Measurements from ENCODE around the gene RNMT.
"Not testable (repeated sequence)": the region's sequence is repeated elsewhere in the genome, so short reads cannot be mapped to it uniquely, and the experiment has no call there.

RNMT gene

GRCh38 chr18:13713455-13714055 lies 12.9 kb upstream of the RNMT start:
- TF ChIP-seq GATA1 (IDR thresholded peaks at IDR 0.05; ENCODE audit: low read depth, low read length): no peak
- no peak for TF ChIP-seq POLR2A (IDR thresholded peaks at IDR 0.05; ENCODE audit: low read length)
- no peak for DNase-seq

DNA sequence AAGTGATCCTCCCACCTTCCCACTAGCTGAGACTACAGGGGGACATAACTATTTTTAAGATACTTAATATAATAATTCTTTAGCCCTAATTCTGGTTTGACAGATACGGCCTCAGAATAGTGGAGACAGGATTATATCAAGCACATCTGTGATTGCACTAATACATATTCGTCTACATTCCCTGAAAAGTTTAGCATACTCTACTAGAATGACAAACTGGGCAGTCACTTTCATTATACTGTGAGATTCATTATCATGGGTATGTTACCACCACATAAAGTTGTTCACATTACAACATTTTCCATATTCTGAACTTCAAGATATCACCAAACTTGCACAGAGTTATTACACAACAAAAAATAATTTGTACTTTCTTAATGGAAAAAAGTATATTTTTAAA lies 11.1 kb upstream of the RNMT start:
- no peak for TF ChIP-seq POLR2A (IDR thresholded peaks at IDR 0.05; ENCODE audit: low read length)
- no peak for TF ChIP-seq GATA1 (IDR thresholded peaks at IDR 0.05; ENCODE audit: low read depth, low read length)
- no peak for DNase-seq

GRCh38 chr18:13716916-13717315 lies 9.6 kb upstream of the RNMT start:
- DNase-seq: no peak

DNA sequence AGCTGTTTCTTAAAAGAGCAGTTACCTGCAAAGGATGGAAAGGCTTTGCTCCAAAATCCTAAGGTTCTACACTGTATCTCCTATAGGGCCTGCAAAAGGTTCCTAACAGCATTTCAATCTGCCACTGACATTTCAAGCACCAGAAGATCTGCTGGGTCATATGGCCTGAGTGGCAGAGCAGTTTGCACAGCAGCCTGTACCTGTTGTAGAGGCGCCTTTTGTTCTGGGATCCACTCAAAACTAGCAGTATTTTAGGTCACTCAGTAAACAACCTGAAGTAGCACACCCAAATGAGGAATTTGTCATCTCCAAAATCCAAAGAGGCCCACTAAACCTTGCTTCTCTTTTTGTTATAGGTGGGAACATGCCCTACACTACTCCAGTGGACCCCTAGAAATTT lies 6.3 kb upstream of the RNMT start:
- no peak for DNase-seq
- TF ChIP-seq POLR2A (IDR thresholded peaks at IDR 0.05; ENCODE audit: low read length) (no peak), GATA1 (IDR thresholded peaks at IDR 0.05; ENCODE audit: low read depth, low read length) (no peak)

More at GRCh38 chr18:13716916-13717315, 9.6 kb upstream of the RNMT start:
- TF ChIP-seq POLR2A (IDR thresholded peaks at IDR 0.05; ENCODE audit: low read length) (no peak), GATA1 (IDR thresholded peaks at IDR 0.05; ENCODE audit: low read depth, low read length) (no peak)

- no peak for DNase-seq
- TF ChIP-seq GATA1 (IDR thresholded peaks at IDR 0.05; ENCODE audit: low read depth, low read length) (no peak), POLR2A (IDR thresholded peaks at IDR 0.05; ENCODE audit: low read length) (no peak)
Measured at GRCh38 chr18:13720847-13721246, 5.6 kb upstream of the RNMT start.

GRCh38 chr18:13725566-13726231 lies 774 bp upstream of the RNMT start:
- DNase-seq: peak in 1 of 2 experiments; percentile 51
- TF ChIP-seq POLR2A (IDR thresholded peaks at IDR 0.05; ENCODE audit: low read length) (no peak), GATA1 (IDR thresholded peaks at IDR 0.05; ENCODE audit: low read depth, low read length) (no peak)

- TF ChIP-seq GATA1 (IDR thresholded peaks at IDR 0.05; ENCODE audit: low read depth, low read length): no peak
- TF ChIP-seq POLR2A (IDR thresholded peaks at IDR 0.05; ENCODE audit: low read length): no peak
- peak; percentile 83 to 89 for DNase-seq
Measured at GRCh38 chr18:13726972-13727331, 479 bp downstream of the RNMT start.

DNA sequence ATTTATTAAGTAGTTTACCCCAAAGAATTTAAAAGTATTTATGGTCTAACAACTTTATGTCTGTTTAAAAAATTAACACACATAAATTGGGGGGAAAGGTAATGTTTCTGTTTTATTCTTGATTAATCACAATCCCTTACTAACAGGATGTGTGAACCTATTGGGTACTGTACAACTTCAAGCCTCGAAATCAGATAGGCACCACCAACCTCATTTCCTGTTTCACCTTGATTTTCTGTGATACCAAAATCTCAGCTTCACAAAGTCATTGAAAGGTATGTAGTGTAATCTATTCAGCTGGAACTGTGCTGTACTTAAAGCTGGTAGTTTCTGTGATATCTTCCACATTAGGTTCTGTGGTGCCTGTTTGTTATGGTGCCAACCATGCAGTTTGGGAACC lies 4.0 kb downstream of the RNMT start:
- DNase-seq: no peak
- TF ChIP-seq GATA1 (IDR thresholded peaks at IDR 0.05; ENCODE audit: low read depth, low read length): no peak
- TF ChIP-seq POLR2A (IDR thresholded peaks at IDR 0.05; ENCODE audit: low read length): no peak

- no peak for DNase-seq
- TF ChIP-seq POLR2A (IDR thresholded peaks at IDR 0.05; ENCODE audit: low read length) (no peak), GATA1 (IDR thresholded peaks at IDR 0.05; ENCODE audit: low read depth, low read length) (no peak)
Measured at GRCh38 chr18:13735681-13736080, 9.2 kb downstream of the RNMT start.

- no peak for TF ChIP-seq POLR2A (IDR thresholded peaks at IDR 0.05; ENCODE audit: low read length)
- no peak for DNase-seq
Measured at GRCh38 chr18:13745696-13746095, 19.2 kb downstream of the RNMT start.

DNA sequence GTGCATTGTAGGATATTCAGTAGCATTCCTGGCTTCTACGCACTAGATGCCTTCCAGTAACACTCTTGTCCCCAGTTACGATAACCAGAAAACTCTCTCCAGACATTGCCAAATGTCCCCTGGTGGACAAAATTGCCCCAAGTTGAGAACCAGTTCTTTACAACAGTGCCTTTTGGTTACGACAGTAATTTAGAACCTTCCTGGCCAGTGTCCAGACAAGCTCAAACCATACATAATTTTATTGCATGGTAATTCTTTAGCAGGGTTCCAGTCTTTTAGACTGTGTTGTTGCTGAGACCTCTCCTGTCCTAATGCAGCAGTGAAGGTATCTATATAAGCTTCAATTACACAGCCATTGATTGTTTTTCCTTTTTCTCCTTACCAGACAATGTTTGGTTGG lies 20.2 kb downstream of the RNMT start:
- no peak for DNase-seq
- TF ChIP-seq GATA1 (IDR thresholded peaks at IDR 0.05; ENCODE audit: low read depth, low read length): no peak
- no peak for TF ChIP-seq POLR2A (IDR thresholded peaks at IDR 0.05; ENCODE audit: low read length)

DNA sequence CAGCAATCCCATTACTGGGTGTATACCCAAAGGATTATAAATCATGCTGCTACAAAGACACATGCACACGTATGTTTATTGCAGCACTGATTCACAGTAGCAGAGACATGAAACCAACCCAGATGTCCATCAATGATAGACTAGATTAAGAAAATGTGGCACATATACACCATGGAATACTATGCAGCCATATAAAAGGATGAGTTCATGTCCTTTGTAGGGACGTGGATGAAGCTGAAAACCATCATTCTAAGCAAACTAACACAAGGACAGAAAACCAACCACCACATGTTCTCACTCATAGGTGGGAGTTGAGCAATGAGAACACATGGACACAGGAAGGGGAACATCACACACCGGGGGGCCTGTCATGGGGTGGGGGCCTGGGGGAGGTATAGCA lies 25.1 kb downstream of the RNMT start:
- DNase-seq: not testable (repeated sequence)

DNA sequence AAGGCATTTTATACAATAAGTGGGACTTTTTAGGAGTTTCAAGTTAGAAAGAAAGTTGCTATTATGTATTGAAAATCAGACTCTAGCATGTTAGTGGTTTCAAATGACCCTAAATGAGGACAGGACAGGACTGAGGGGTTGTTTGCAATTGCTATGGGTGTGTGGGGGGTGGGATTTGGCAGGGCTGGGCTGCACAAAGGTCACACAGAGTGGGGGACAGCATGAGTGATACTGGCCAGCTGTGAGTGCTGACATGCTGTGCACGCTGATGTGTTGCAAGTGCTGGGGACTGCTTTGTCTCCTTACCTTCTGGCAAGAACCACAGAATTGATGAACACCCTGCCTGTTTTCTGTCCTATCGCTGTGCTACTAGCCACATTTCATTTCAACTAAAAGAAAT lies 29.8 kb downstream of the RNMT start:
- no peak for TF ChIP-seq GATA1 (IDR thresholded peaks at IDR 0.05; ENCODE audit: low read depth, low read length)
- TF ChIP-seq POLR2A (IDR thresholded peaks at IDR 0.05; ENCODE audit: low read length): no peak
- DNase-seq: no peak

- no peak for DNase-seq
- no peak for TF ChIP-seq POLR2A (IDR thresholded peaks at IDR 0.05; ENCODE audit: low read length)
- no peak for TF ChIP-seq GATA1 (IDR thresholded peaks at IDR 0.05; ENCODE audit: low read depth, low read length)
Measured at GRCh38 chr18:13756671-13757070, 30.2 kb downstream of the RNMT start.

DNA sequence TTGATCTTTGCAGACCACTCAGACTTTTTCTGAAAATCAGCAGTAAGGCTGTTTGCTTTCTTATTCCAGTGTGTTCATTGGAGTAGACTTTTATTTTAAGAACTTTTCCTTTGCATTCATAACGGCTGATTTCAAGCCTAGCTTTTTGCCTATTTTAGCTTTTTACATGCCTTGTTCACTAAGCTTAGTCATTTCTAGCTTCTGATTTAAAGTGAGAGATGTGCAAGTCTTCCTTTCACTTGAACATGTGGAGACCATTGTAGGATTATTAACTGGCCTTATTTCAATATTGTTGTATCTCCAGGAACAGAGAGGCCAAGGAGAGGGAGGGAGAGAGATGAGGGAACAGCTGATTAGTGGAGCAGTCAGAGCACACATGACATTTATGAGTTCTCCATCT lies 32.1 kb downstream of the RNMT start:
- no peak for DNase-seq
- TF ChIP-seq POLR2A (IDR thresholded peaks at IDR 0.05; ENCODE audit: low read length) (no peak), GATA1 (IDR thresholded peaks at IDR 0.05; ENCODE audit: low read depth, low read length) (no peak)

Data from erythroblast (primary cell).